Stimulated activated CD4-positive, alpha-beta T cell treated with anti-CD3 and anti-CD28 coated beads, Interleukin-2, amount 100 ng/mL, for 4 hours (primary cell): ENCODE results near the gene KANK3.
A peak's percentile ranks its signal among the peaks of the same experiment; 100 is the strongest.
"Not testable (repeated sequence)": the region's sequence is repeated elsewhere in the genome, so short reads cannot be mapped to it uniquely, and the experiment has no call there.

ENCODE experiments used
- DNase-seq: peaks from one replicate; pipeline ENCODE4 v3.0.0-alpha.2; 2020; ENCODE audit warnings: low read depth

Gene KANK3

DNA sequence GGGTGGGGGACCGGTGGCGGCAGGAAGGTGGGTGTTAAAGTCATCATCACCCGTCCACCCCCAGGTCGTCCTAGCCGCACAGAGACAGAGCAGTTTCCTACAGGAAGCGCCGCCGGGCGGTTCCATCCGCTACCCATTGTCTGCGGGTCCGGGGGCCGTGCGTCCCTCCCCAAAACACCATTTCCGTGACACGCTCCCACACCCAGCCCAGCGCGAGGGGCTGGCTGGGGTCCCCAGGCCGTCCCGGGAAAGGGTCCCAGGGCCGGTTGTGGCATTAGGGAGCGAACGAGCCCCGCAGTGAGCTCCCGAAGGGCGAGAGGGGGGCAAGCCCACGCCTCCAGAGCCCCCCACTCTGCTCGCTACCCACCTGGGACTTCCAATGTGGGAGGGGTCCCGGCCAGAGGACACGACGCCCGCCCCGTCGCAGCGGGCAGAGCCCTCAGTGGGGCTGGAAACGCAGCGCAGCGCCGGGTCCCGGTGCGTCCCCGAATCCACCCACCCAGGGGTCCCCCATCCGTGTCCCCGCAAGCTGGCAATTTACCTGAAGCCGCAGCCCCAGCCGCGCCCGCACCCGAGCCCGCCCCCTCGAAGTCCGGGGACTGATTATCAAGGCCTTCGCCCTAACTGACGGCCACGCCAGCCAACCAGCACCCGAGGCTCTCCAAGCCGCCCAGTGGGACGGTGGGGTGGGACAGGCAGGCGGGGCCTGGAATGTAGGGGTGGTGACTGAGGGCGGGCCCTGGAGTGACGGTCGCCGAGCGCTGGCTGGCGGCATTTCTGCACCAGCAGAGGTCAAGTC is at the start of gene KANK3:
TSS of gene KANK3 (minus strand) at position 579 of the 799 bp plus-strand sequence. CDS start 5,434 bp downstream, outside the sequence.
- peak; percentile 86 for DNase-seq

DNA sequence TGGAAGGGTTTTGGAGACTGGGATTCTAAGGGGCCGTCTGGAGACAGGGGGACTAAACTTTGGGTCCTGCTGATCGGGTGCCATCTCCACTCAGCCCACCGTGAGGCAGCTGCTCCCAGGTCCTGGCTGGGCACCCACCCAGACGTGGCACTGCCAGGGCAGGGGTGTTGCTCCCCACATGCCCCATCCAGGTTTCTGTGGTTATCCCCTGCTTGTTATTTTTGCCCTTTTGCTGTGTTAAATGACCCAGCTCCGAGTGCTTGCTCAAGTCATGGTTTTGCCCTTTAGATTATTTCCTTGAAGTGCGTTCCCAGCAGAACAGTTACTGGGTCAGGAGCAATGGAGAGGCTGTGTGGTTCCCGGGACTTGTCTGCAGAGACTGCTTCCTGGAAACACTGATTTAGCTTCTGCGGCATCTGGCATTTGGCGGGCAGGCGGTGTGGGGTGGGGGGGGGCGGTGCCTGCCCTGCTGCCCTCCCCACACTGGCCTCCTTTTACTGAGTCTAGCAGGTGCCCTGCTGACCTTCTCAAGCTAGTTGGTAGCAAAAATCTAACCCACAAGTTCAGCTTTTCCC is 49.0 kb upstream of the KANK3 start:
- DNase-seq, result no peak

DNA sequence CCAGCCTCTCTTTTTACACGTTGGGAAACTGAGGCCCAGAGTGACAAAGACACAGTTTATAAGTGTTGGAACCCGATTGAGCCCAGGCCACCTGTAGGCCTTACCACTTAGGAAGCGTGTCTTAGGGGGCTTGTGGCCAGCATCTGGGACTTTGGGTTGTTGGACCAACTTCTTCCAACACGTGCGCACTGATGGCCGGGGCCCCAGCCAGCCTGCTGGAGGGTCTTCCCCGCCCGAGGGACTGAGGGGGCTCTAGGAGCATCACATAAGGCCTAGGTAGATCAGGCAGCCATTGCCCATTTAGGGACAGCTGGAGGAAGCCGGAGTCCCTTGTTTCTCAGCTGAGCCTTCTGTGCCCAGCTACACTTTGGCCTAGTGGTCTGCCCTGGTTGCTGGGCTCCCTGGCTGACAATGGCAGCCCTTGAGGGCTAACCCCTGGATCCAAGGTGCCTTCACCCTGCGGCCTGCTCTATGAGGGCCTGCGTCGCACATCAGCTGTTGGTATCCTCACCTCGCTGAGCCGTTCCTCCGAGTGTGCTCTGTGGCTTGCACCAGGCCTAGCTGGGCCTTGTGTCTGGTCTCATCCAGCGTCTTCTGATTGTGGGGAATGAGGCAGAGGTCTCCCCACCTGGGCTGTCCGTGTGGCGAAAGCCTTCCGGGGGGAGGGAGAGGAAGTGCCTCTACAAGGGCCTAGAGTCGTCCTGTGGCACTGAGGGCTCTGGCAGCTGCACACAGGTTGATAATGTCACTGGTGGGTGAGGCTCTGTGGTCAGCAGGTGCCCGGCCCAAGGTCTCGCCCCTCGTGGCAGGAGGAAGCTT is 48.3 kb upstream of the KANK3 start:
- DNase-seq, result no peak

DNA sequence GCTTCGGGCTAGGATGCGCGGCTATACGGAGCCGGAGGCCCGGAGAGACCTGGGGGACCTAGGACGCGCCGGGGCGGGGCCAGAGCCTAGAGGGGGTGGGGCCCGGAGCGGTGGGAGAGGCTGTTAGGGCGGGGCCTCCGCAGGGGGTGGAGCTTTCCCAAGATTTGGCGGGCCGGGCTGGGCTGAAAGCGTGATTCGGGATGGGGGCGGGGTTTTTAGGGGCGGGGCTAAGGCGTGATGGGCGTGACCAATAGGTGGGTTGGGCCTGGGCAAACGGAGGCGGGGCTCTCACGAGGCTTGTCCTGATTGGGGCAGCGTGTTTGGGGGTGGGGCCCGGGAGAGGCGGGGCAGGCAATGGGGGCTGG is 47.5 kb upstream of the KANK3 start:
- DNase-seq, result peak; percentile 82

DNA sequence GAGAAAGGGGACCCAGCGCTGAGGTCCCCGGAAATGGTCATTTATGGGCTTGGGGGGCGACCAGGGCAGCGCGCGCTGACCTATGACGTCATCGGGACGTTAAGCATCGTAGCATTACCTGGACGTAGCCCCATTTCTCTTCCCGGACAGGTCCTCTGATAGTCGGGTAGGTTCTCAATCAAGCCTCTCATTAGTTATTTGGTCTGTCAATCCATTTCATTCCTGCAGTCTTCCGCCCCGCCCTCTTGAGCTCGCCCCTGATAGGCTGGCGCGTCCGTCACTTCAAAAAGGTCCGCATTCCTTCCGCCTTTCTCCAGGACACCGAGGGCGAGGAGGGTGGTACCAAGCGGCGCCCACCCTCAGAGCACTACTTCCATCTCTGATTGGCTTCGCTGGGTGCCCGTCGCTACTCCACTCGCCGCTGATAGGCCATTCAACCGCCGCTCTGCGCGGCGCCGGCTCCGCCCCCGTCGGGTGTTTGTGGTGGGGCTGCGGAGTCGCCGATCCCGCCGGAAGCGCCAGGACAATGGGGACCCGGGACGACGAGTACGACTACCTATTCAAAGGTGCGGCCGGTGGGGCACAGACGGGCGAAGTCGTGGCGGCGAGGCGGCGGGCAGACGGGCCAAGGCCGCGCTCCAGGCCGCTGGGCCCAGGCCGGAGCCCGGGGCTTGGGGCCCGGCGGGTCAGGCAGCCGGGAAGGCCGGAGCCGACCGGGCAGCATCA is 47.0 kb upstream of the KANK3 start, which contains the start of gene RAB11B:
TSS of gene RAB11B (plus strand) at position 470 of the 726 bp plus-strand sequence. CDS start at position 527, 57 bp downstream.
- DNase-seq, result peak; percentile 98

DNA sequence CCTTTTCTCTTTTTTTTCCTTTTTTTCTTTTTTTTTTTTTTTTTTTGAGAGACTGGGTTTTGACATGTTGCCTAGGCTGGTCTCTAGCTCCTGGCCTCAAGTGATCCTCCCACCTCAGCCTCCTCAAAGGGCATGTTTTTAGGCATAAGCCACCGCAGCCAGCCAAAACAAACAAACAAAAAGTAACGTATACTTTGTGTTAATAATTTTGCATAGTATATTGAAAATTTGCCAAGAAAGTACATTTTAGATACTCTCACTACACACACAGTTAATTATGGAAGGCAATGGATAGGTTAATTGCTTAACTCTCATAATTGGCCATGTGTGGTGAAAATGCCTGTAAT is 45.5 kb upstream of the KANK3 start:
- no peak for DNase-seq

DNA sequence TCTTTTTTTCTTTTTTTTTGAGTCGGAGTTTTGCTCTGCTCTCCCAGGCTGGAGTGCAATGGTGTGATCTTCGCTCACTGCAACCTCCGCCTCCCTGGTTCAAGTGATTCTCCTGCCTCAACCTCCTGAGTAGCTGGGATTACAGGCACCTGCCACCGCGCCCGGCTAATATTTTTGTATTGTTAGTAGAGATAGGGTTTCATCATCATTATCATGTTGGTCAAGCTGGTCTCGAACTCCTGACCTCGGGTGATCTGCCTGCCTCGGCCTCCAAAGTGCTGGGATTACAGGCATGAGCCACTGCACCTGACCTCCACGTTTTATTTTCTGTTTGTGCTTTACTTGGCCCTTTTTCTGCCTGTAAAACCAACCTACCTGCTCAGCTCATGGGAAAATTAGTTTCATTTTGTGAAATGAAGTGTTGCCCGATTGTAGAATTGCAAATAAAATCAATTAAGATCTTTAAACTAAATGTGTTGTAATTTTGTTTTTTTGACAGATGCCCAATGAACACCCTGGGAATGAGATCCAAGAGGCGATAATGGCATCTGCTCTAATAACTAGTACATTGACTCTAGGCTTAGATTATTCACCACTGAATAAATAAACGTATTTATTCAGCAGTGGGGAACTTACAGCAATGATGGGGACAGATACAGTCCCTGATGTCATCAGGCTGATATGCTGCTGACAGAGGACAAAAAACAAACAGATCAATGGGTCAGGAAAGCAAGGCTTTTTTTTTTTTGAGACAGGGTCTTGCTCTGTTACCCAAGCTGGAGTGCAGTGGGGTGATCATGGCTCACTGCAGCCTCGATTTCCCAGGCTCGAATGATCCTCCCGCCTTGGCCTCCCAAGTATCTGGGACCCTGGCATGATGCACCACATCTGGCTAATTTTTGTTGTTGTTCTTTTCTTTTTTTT is 44.9 kb upstream of the KANK3 start:
- DNase-seq, result no peak

DNA sequence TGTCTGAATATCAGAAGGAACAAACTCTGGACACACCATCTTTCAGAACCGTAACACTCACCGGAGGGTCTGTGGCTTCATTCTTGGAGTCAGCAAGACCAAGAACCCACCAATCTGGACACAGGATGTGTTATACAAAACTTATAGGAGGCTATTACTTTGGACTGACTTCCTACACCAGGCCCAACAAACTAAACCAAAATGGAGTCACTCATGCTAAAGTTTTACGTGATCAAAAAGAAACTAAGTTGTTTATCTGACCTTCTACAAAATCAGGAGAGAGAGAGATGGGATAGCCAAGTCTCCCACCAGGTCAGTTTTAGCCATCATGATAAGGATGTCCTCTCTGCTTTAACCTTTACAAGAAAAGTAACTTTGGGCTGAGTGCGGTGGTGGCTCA is 43.9 kb upstream of the KANK3 start:
- no peak for DNase-seq

DNA sequence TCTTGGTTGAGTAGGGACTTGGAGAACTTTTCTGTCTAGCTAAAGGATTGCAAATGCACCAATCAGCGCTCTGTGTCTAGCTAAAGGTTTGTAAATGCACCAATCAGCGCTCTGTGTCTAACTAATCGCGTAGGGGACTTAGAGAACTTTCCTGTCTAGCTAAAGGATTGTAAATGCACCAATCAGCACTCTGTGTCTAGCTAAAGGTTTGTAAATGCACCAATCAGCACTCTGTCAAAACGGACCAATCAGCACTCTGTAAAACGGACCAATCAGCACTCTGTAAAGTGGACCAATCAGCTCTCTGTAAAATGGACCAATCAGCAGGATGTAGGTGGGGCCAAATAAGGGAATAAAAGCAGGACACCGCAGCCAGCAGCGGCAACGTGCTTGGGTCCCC is 43.4 kb upstream of the KANK3 start:
- DNase-seq, result not testable (repeated sequence)

DNA sequence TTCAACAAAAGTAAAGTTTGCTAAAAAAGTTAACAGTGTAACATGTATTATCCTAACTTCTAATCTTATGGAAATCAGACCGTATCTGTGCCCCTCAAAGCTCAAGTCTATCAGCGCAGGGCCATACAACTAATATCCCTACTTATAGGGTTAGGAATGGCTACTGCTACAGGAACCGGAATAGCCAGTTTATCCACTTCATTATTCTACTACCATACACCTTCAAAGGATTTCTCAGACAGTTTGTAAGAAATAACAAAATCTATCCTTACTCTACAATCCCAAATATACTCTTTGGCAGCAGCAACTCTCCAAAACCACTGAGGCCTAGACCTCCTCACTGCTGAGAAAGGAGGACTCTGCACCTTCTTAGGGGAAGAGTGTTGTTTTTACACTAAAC is 42.5 kb upstream of the KANK3 start:
- not testable (repeated sequence) for DNase-seq

DNA sequence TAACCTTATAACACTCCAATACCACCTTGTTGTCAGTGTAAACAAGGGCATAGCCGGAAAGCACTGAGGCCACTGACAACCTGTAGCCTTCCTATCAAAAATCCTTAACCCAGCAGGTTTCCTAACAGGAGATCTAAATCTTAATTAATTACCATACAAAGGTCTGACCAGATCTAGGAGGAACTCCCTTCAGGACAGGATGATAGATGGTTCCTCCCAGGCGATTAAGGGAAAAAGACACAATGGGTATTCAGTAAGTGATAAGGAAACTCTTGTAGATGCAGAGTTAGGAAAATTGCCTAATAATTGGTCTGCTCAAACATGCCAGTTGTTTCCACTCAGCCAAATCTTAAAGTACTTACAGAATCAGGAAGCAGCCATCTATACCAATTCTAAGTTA is 42.0 kb upstream of the KANK3 start:
- not testable (repeated sequence) for DNase-seq

DNA sequence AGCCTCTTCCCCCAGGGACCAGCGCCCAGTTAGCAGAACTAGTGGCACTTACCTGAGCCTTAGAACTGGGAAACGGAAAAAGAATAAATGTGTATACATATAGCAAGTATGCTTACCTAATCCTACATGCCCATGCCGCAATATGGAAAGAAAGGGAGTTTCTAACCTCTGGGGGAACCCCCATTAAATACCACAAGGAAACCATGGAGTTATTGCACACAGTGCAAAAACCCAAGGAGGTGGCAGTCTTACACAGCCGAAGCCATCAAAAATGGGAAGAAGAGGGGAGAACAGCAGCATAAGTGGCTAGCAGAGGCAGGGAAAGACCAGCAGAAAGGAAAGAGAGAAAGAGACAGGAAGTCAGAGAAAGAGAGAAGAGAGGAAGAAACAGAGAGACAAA is 41.5 kb upstream of the KANK3 start:
- DNase-seq, result not testable (repeated sequence)

DNA sequence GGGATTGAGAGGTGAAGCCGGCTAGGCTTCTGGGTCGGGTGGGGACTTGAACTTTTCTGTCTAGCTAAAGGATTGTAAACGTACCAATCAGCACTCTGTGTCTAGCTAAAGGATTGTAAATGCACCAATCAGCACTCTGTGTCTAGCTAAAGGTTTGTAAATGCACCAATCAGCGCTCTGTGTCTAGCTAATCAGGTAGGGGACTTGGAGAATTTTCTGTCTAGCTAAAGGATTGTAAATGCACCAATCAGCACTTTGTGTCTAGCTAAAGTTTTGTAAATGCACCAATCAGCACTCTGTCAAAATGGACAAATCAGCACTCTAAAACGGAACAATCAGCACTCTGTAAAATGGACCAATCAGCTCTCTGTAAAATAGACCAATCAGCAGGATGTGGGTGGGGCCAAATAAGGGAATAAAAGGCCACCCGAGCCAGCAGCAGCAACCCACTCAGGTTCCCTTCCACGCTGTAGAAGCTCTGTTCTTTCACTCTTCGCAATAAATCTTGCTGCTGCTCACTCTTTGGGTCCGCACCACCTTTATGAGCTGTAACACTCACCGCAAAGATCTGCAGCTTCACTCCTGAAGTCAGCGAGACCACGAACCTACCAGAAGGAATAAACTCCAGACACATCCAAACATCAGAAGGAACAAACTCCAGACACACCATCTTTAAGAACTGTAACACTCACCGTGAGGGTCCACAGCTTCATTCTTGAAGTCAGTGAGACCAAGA is 36.3 kb upstream of the KANK3 start:
- not testable (repeated sequence) for DNase-seq

DNA sequence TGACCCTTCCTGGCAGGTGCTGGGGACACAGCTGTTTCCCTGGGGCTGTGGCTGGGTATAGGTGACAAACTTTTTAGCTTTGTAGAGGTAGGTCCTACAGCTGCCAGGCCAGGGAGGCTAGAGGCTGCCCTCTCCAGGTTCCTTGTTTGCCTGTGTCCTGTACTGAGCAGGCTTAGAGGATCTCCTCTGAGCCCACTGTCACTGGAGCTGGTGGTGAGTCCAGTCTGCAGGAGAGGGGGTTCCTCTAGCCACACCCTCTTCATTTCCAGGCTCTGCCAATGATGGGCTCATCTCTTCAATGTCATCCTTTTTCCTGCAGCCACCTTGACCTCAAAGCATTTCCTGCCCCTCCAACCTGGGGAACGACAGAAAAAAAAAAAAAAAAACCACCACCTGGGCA is 34.5 kb upstream of the KANK3 start:
- no peak for DNase-seq

DNA sequence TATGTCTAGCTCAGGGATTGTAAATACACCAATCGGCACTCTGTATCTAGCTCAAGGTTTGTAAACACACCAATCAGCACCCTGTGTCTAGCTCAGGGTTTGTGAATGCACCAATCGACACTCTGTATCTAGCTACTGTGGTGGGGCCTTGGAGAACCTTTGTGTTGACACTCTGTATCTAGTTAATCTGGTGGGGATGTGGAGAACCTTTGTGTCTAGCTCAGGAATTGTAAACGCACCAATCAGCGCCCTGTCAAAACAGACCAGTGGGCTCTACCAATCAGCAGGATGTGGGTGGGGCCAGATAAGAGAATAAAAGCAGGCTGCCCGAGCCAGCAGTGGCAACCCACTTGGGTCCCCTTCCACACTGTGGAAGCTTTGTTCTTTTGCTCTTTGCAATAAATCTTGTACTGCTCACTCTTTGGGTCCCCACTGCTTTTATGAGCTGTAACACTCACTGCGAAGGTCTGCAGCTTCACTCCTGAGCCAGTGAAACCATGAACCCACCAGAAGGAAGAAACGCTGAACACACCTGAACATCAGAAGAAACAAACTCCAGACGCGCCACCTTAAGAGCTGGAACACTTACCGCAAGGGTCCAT is 33.4 kb upstream of the KANK3 start:
- DNase-seq, result not testable (repeated sequence)

DNA sequence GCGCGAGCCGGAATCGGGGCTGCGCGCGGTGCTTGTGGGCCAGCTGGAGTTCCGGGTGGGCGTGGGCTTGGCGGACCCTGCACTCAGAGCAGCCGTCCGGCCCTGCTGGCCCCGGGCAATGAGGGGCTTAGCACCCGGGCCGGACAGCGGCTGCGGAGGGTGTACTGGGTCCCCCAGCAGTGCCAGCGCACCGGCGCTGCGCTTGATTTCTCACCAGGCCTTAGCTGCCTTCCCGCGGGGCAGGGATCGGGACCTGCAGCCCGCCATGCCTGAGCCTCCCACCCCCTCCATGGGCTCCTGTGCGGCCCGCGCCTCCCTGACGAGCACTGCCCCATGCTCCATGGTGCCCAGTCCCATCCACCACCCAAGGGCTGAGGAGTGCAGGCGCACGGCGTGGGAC is 32.7 kb upstream of the KANK3 start:
- not testable (repeated sequence) for DNase-seq

DNA sequence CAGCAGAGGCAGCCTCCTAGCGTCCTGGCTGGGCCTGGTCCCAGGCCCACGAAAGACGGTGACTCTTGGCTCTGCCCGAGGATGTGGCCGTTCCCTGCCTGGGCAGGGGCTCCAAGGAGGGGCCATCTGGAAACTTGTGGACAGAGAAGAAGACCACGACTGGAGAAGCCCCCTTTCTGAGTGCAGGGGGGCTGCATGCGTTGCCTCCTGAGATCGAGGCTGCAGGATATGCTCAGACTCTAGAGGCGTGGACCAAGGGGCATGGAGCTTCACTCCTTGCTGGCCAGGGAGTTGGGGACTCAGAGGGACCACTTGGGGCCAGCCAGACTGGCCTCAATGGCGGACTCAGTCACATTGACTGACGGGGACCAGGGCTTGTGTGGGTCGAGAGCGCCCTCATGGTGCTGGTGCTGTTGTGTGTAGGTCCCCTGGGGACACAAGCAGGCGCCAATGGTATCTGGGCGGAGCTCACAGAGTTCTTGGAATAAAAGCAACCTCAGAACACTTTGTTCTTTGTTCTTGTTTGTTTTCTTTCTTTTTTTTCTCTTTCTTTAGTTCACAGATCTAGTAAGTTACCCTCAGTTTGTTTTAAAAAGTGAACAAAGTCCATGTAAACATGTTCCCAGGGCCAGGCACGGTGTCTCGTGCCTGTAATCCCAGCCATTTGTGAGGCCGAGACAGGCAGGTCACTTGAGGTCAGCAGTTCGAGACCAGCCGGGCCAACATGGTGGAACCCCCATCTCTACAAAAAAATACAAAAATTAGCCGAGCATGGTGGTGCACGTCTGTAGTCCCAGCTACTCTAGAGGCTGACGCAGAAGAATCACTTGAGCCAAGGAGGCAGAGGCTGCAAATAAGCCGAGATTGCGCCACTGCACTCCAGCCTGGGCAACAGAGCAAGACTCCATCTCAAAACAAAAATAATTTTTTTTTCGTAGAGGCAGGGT is 31.1 kb upstream of the KANK3 start:
- no peak for DNase-seq

DNA sequence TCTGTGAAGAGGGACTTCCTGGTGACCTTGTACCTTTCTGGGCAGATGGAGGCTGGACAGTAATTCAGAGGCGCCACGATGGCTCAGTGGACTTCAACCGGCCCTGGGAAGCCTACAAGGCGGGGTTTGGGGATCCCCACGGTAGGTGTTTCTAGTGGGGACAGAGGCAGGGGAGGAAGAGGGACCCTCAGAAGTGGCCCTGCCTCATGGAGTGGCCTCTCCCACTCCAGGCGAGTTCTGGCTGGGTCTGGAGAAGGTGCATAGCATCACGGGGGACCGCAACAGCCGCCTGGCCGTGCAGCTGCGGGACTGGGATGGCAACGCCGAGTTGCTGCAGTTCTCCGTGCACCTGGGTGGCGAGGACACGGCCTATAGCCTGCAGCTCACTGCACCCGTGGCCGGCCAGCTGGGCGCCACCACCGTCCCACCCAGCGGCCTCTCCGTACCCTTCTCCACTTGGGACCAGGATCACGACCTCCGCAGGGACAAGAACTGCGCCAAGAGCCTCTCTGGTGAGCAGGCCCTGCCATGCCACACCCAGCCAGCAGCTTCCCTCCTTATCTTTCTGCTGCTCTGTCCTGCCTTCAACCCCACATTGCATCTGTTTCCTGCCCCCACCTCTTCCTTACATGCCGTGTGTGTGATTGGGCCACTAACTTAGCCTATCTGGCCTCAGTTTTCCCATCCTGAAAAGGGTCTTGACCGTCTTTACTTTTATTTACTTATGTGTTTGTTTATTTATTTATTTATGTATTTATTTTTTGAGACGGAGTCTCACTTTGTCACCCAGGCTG is 28.1 kb upstream of the KANK3 start:
- DNase-seq, result no peak
